Cardiac septum (tissue), 1 donor: ENCODE results near the gene PCYT1A. TPM values are rescaled to one million over a fixed set of nuclear protein-coding genes. Genes with fewer than 3 reads are reported as not detected.

Source experiments
- total RNA-seq: library from RNA; stranded (reverse); fragmentation: NEBNext Ultra II Directional; extraction: Animal tissue kit (Norgen Biotek cat#: 25700); gene quantifications from one replicate; pipeline ENCODE4 v1.2.1, GENCODE V29; 2021
- donor health status: DM: no; HTN: no; CAD: no.

Gene PCYT1A
- total RNA-seq, 1 donor from 2014 or later, result 116 TPM

Other genes with a start within 250 kb of the PCYT1A start
- gene TFRC, start 205.6 kb downstream of the PCYT1A start, total RNA-seq, result 131 TPM
- gene ZDHHC19, start 76.3 kb downstream of the PCYT1A start, total RNA-seq, result 0.24 TPM
- 0.51 TPM for gene SLC51A, start 71.2 kb downstream of the PCYT1A start, total RNA-seq
- gene DYNLT2B, start 30.5 kb upstream of the PCYT1A start, total RNA-seq, result 5.0 TPM
- gene TM4SF19, start 50.7 kb upstream of the PCYT1A start, total RNA-seq, result not detected
- 30.1 TPM for gene UBXN7, start 144.7 kb upstream of the PCYT1A start, total RNA-seq
- 21.8 TPM for gene RNF168, start 216.0 kb upstream of the PCYT1A start, total RNA-seq
- gene SMCO1, start 227.6 kb upstream of the PCYT1A start, total RNA-seq, result 28.7 TPM